PFSK-1 (cell line): ENCODE results near the gene PLA2G3.

Source experiments
- TAF1 ChIP-seq: IDR thresholded peaks from 2 replicates; pipeline ENCODE4 v1.6.1; 2012; ENCODE audit warnings: low read length, control low read depth, borderline replicate concordance; ENCODE audit not compliant: insufficient read depth
- TF ChIP-seq, protein P1 (sequence below), 2 experiments: IDR thresholded peaks; 2 replicates each; pipeline versions ENCODE4 v1.6.1 to v1.8.0; 2011 to 2012; ENCODE audit warnings: low read depth in 2 of 2, low read length in 2 of 2, control low read depth in 1 of 2, inconsistent platforms in 1 of 2, mild to moderate bottlenecking in 1 of 2, moderate library complexity in 1 of 2; ENCODE audit not compliant: insufficient read depth in 1 of 2

DNA sequence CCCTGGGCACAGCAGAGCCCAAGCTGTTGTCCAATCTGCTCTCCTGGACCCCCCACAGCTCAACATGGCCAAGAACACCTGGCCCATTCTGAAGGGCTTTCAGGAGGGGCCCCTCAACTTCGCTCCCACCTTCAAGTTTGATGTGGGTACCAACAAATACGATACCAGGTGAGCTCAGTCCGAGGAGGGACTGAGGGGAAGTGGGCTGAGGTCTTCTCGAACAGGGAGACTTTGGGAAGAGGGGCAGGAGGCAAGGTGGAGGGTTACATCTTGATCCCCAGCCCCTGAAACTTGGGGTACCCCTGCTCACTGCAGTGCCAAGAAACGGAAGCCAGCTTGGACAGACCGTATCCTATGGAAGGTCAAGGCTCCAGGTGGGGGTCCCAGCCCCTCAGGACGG is 12.2 kb downstream of the PLA2G3 start:
- TF ChIP-seq, protein P1, sequence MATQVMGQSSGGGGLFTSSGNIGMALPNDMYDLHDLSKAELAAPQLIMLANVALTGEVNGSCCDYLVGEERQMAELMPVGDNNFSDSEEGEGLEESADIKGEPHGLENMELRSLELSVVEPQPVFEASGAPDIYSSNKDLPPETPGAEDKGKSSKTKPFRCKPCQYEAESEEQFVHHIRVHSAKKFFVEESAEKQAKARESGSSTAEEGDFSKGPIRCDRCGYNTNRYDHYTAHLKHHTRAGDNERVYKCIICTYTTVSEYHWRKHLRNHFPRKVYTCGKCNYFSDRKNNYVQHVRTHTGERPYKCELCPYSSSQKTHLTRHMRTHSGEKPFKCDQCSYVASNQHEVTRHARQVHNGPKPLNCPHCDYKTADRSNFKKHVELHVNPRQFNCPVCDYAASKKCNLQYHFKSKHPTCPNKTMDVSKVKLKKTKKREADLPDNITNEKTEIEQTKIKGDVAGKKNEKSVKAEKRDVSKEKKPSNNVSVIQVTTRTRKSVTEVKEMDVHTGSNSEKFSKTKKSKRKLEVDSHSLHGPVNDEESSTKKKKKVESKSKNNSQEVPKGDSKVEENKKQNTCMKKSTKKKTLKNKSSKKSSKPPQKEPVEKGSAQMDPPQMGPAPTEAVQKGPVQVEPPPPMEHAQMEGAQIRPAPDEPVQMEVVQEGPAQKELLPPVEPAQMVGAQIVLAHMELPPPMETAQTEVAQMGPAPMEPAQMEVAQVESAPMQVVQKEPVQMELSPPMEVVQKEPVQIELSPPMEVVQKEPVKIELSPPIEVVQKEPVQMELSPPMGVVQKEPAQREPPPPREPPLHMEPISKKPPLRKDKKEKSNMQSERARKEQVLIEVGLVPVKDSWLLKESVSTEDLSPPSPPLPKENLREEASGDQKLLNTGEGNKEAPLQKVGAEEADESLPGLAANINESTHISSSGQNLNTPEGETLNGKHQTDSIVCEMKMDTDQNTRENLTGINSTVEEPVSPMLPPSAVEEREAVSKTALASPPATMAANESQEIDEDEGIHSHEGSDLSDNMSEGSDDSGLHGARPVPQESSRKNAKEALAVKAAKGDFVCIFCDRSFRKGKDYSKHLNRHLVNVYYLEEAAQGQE (IDR thresholded peaks at IDR 0.05; ENCODE audit: insufficient read depth in 1 of 2, low read depth in 2 of 2, low read length in 2 of 2) = no peak
- TF ChIP-seq TAF1 = no peak
